Epithelial cell of esophagus (primary cell): ENCODE data around the gene LCORL.

Experiments
- DNase-seq: peaks from one replicate; pipeline ENCODE4 v3.0.0; 2010; ENCODE audit warnings: low read depth
- H3K4me3 ChIP-seq: 2 replicates; pipeline ENCODE4 v1.5.1; 2011; ENCODE audit warnings: mild to moderate bottlenecking, low read length, control low read depth
- CTCF ChIP-seq: IDR thresholded peaks from 2 replicates; pipeline ENCODE4 v1.5.1; 2011; ENCODE audit warnings: low read depth, mild to moderate bottlenecking, low read length, control low read depth, inconsistent platforms; ENCODE audit not compliant: insufficient read depth; ENCODE audit errors: missing control alignments

Gene LCORL

GRCh38 chr4:17846266-17846665 is 175.3 kb downstream of the LCORL start:
- DNase-seq = peak; percentile 58
- no peak for TF ChIP-seq CTCF
- no peak overlapping the region for H3K4me3 ChIP-seq

- DNase-seq = no peak
- no peak overlapping the region for H3K4me3 ChIP-seq
- TF ChIP-seq CTCF = no peak
Observed at GRCh38 chr4:17823871-17824669, 197.5 kb downstream of the LCORL start.

GRCh38 chr4:17817027-17817426 is 204.5 kb downstream of the LCORL start:
- peak; percentile 70 for DNase-seq

GRCh38 chr4:17816142-17816541 is 205.4 kb downstream of the LCORL start:
- no peak for DNase-seq
- no peak for TF ChIP-seq CTCF
- H3K4me3 ChIP-seq = no peak overlapping the region

More at GRCh38 chr4:17817027-17817426, 204.5 kb downstream of the LCORL start:
- TF ChIP-seq CTCF = peak; percentile 56
- no peak overlapping the region for H3K4me3 ChIP-seq

GRCh38 chr4:17814140-17814539 is 207.4 kb downstream of the LCORL start:
- TF ChIP-seq CTCF = no peak
- peak; percentile 42 for DNase-seq
- no peak overlapping the region for H3K4me3 ChIP-seq

- TF ChIP-seq CTCF = no peak
- H3K4me3 ChIP-seq = no peak overlapping the region
- no peak for DNase-seq
Observed at GRCh38 chr4:17812801-17813200, 208.8 kb downstream of the LCORL start.

GRCh38 chr4:17812125-17812524 is 209.4 kb downstream of the LCORL start:
- TF ChIP-seq CTCF = no peak
- peak overlapping the region; percentile 89 for H3K4me3 ChIP-seq
- no peak for DNase-seq
